Fibroblast of lung (primary cell): ENCODE data around the gene SORCS3. TPM values are rescaled to one million over a fixed set of nuclear protein-coding genes. Genes with fewer than 3 reads are reported as not detected.

Source experiments
- DNase-seq, 2 donors: peaks; one replicate each; pipeline versions ENCODE4 v3.0.0 to v3.0.0-alpha.2; 2010; ENCODE audit warnings: low read depth in 2 of 2
- H2AFZ ChIP-seq: 2 replicates; pipeline ENCODE4 v1.5.1; 2012; ENCODE audit warnings: low read length, control low read depth, inconsistent platforms
- H3K27ac ChIP-seq: 2 replicates; pipeline ENCODE4 v1.5.1; 2011; ENCODE audit warnings: low read length, control low read depth; ENCODE audit not compliant: insufficient read depth
- H3K27me3 ChIP-seq: 2 replicates; pipeline ENCODE4 v1.5.1; 2011; ENCODE audit warnings: mild to moderate bottlenecking, low read length; ENCODE audit not compliant: control insufficient read depth, insufficient read depth
- H3K36me3 ChIP-seq: 2 replicates; pipeline ENCODE4 v1.5.1; 2011; ENCODE audit warnings: low read length; ENCODE audit not compliant: control insufficient read depth, insufficient read depth
- H3K4me1 ChIP-seq: 2 replicates; pipeline ENCODE4 v1.5.1; 2011; ENCODE audit warnings: low read length; ENCODE audit not compliant: control insufficient read depth, insufficient read depth; ENCODE audit errors: extremely low read depth
- H3K4me2 ChIP-seq: 2 replicates; pipeline ENCODE4 v1.5.1; 2011; ENCODE audit warnings: low read length, control low read depth; ENCODE audit not compliant: insufficient read depth; ENCODE audit errors: extremely low read depth
- H3K4me3 ChIP-seq, 4 experiments: fragments of 200-600 bp in 1 of 4; sonication (generic) in 1 of 4; replicated peaks in 1 of 4; 2 replicates each; pipeline ENCODE4 v1.5.1; 2011 to 2016; ENCODE audit warnings: low read length in 4 of 4, low read depth in 3 of 4, mild to moderate bottlenecking in 3 of 4, control low read depth in 2 of 4, inconsistent platforms in 1 of 4, mixed read lengths in 1 of 4; ENCODE audit not compliant: insufficient read depth in 1 of 4; ENCODE audit errors: control extremely low read depth in 1 of 4
- H3K79me2 ChIP-seq: 2 replicates; pipeline ENCODE4 v1.5.1; 2012; ENCODE audit warnings: mild to moderate bottlenecking, low read length, inconsistent platforms; ENCODE audit not compliant: control insufficient read depth, insufficient read depth
- H3K9ac ChIP-seq: 2 replicates; pipeline ENCODE4 v1.5.1; 2011; ENCODE audit warnings: mild to moderate bottlenecking, low read length, control low read depth; ENCODE audit not compliant: insufficient read depth
- H3K9me3 ChIP-seq: 2 replicates; pipeline ENCODE4 v1.5.1; 2012; ENCODE audit warnings: low read depth, low read length; ENCODE audit not compliant: control insufficient read depth, insufficient read depth
- H4K20me1 ChIP-seq: 2 replicates; pipeline ENCODE4 v1.5.1; 2011; ENCODE audit warnings: low read length; ENCODE audit not compliant: control insufficient read depth, insufficient read depth; ENCODE audit errors: extremely low read depth
- EZH2 ChIP-seq: IDR thresholded peaks from 2 replicates; pipeline ENCODE4 v1.5.1; 2012; ENCODE audit warnings: low read length, control low read depth, mild to moderate bottlenecking; ENCODE audit errors: missing control alignments
- polyA plus RNA-seq, 2 donors: library from polyadenylated mRNA; depleted of rRNA in 1 of 2; stranded (reverse) in 1 of 2; unstranded in 1 of 2; fragments of >200 nt; gene quantifications; 2 replicates each; pipeline ENCODE4 v1.2.1, GENCODE V29; 2011 to 2012; ENCODE audit warnings: missing spikeins in 1 of 2
- total RNA-seq: library from RNA; depleted of rRNA; stranded (reverse); fragments of >200 nt; gene quantifications from 2 replicates; pipeline ENCODE4 v1.2.1, GENCODE V29; 2014
- TF ChIP-seq, protein P1 (sequence below), 2 donors: IDR thresholded peaks in 1 of 2; conservative IDR thresholded peaks in 1 of 2; 1 replicate in 1 of 2; 2 replicates in 1 of 2; pipeline ENCODE4 v1.5.1; 2011 to 2012; ENCODE audit warnings: low read length in 2 of 2, control low read depth in 1 of 2, inconsistent platforms in 1 of 2, low read depth in 1 of 2, mild to moderate bottlenecking in 1 of 2

SORCS3 gene
- total and polyA plus RNA-seq, 2 donors (not counting 1 experiment from before 2014, with no cell fraction given) = not detected

DNA sequence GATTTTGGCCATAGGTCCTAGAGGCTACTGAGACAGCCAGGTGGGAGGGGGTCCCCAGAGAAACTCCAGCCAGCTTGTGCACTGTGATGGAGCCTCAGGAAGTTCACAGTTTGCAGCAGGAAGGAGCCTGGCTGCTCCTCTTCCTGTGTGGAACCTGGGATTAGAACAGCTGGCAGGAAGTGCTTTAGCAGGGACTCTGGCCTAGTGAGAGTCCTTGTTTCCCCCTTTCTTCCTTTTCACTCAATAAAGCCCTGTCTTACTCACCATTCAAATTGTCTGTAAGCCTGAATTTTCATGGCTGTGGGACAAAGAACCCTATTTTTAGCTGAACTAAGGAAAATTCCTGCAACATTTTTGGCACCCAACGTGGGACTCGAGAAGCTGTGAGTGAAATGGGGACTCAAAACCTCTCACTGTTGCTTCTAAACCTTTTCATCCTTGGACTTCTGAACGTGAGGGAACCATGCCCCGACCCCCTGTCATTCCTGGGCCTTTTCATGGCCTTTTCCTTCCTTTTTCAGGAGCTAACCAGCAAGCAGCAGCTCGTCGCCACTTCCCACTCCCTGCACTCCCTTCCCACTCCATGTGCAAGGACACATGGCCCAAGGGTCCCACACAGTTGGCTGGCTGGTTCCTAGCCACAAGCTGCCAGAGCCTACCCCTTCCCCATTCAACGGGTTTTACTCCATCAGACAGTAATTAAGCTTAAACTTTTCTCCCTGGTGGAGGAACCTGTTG, 32.8 kb upstream of the SORCS3 start:
- Histone ChIP-seq H3K79me2 (no peaks in the 10 kb centered on the region), H4K20me1 (no peaks in the 10 kb centered on the region), H3K27ac (no peak overlapping the region), H3K4me1 (no peaks in the 10 kb centered on the region), H3K27me3 (no peaks in the 10 kb centered on the region), H2AFZ (no peak overlapping the region), H3K36me3 (no peaks in the 10 kb centered on the region), H3K9ac (no peak overlapping the region), H3K9me3 (no peaks in the 10 kb centered on the region), H3K4me3 (no peak overlapping the region), H3K4me2 (no peak overlapping the region)
- no peak for DNase-seq
- TF ChIP-seq, protein P1, sequence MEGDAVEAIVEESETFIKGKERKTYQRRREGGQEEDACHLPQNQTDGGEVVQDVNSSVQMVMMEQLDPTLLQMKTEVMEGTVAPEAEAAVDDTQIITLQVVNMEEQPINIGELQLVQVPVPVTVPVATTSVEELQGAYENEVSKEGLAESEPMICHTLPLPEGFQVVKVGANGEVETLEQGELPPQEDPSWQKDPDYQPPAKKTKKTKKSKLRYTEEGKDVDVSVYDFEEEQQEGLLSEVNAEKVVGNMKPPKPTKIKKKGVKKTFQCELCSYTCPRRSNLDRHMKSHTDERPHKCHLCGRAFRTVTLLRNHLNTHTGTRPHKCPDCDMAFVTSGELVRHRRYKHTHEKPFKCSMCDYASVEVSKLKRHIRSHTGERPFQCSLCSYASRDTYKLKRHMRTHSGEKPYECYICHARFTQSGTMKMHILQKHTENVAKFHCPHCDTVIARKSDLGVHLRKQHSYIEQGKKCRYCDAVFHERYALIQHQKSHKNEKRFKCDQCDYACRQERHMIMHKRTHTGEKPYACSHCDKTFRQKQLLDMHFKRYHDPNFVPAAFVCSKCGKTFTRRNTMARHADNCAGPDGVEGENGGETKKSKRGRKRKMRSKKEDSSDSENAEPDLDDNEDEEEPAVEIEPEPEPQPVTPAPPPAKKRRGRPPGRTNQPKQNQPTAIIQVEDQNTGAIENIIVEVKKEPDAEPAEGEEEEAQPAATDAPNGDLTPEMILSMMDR (conservative IDR thresholded peaks at IDR 0.05 in 1 of 2, IDR thresholded peaks at IDR 0.05 in 1 of 2; ENCODE audit: low read depth in 1 of 2, low read length in 2 of 2) = no peak

DNA sequence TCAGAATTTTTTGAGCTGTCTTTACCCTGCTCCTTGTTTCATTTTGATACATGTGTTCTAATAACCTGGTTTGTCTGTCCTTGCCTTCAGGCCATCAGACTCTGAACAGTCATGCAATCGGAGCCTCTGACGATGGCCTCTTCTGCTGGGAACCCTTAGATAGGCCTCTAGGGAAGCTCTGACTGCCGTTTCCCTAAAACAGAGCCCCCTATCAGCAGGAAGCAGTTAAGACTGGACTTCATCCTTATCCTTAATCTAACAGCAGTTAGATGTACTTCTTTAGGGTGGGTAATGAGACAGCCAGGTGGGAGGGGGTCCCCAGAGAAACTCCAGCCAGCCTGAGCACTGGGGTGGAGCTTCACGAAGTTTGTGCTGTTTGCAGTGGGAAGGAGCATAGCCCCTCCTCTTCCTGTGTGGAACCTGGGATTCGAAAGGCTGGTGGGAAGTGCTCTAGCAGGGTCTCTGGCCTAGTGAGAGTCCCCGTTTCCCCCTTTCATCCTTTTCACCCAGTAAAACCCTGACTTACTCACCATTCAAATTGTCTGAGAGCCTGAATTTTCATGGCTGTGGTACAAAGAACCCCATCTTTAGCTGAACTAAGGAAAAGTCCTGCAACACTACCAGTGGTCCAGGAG, 28.4 kb upstream of the SORCS3 start:
- no peaks in the 10 kb centered on the region for H3K4me1 ChIP-seq
- no peak overlapping the region for H3K4me2 ChIP-seq
- H3K36me3 ChIP-seq = no peaks in the 10 kb centered on the region
- no peak overlapping the region for H3K9ac ChIP-seq
- no peaks in the 10 kb centered on the region for H3K9me3 ChIP-seq
- H3K27me3 ChIP-seq = no peaks in the 10 kb centered on the region
- no peak for TF ChIP-seq EZH2
- TF ChIP-seq, protein P1 (conservative IDR thresholded peaks at IDR 0.05 in 1 of 2, IDR thresholded peaks at IDR 0.05 in 1 of 2; ENCODE audit: low read depth in 1 of 2, low read length in 2 of 2) = no peak
- H3K27ac ChIP-seq = no peak overlapping the region
- H3K4me3 ChIP-seq = no peak overlapping the region
- H2AFZ ChIP-seq = no peak overlapping the region
- H4K20me1 ChIP-seq = no peaks in the 10 kb centered on the region
- no peak for DNase-seq
- H3K79me2 ChIP-seq = no peaks in the 10 kb centered on the region

DNA sequence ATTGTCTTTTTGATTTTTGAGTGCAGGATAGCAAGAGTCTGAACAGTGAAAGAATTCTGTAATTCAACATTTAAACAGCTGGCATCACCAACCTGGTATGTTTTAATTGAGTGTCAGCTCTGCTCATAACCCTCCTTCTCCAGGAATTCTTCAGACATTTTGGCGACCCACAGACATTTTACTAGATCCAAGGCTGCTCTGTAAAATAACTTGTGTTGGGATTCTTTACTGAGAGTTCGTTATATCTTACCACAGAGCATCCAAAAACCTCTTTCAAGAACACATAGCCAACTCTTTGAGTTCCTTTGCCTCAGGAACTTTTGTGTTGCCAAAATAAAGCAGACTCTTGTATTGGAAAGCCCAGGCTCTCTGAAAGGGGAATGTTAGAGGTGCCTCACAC, 27.7 kb upstream of the SORCS3 start:
- H4K20me1 ChIP-seq = no peaks in the 10 kb centered on the region
- TF ChIP-seq EZH2 = no peak
- H3K36me3 ChIP-seq = no peaks in the 10 kb centered on the region

More for the DNA sequence above, 27.7 kb upstream of the SORCS3 start:
- Histone ChIP-seq H2AFZ (no peak overlapping the region), H3K4me2 (no peak overlapping the region), H3K27ac (no peak overlapping the region), H3K9me3 (no peaks in the 10 kb centered on the region), H3K9ac (no peak overlapping the region), H3K4me1 (no peaks in the 10 kb centered on the region), H3K27me3 (no peaks in the 10 kb centered on the region), H3K79me2 (no peaks in the 10 kb centered on the region), H3K4me3 (no peak overlapping the region)
- no peak for DNase-seq
